ENCODE data around the gene SEMA5A.

SEMA5A gene

DNA sequence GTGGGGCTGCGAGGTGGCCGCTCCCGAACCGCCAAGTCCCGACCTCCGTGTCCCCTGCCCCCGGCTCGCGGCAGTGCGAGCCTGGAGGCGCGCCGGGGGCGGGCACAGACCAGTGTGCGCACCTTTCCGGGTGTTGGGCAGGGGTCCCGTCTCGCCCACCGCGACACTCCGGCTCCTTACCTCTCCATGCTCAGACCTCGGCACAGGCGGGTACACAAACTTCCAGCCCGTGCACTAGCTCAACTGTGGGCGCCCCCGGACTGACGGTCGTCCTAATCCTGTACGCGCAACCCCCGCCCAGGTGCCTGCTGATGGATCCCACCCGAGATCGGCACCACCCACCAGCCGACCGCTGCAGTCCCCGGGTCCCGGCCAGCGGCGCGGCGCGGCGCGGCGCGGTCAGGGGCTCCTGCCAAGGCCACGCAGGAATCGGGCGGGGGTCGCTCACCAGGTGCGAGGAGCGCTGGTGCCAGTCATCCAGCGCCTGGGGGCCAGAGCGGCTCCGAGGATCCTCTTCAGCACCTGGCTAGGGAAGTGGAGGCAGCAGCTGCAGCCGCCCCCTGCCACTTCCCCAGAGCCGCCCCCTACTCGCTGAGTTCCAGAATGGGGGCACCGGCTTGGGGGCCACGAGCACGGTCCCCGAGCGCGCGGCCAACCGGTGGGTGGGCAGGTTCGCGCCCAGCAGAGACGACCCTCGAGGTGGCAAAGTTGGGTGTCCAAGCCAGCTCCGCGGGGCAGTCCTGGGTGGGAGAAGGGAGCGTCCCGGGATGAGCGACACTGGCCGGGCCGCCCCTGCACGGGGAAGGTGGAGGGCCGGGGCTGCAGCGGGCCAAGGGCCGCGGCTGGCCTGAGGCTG, 511 bp downstream of the SEMA5A start:
- DNase-seq, result no peak

DNA sequence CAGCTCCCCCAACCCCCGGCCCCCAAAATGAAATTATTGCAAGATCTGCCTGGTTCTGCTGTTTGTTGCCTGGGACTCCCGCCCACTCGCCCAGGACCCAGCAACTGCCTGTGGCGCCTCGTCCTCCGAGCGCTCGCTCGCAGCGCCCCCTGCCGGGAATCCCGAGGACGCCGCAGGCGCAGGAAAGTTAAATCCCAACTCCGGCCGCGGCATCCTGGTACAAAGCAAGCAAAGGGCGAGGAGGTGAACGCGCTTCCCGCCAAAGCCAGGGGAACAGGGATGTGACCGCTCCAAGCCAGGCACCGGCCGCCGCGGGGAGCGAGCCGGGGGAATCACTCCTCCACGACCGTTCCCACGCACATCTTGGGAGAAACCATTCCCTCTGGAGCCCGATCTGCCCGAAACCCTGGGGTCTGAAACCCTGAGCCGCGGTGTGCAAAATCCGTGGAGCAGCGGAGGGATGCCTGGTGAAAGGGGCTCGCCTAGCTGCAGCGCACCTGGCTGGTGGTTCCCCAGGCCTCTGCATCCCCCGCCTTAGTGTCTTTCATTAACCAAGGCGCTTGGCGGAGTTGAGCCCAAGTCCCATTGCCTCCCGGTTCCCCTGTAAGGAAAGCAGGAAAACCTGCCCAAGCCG, 1.3 kb downstream of the SEMA5A start:
- no peak for DNase-seq

DNA sequence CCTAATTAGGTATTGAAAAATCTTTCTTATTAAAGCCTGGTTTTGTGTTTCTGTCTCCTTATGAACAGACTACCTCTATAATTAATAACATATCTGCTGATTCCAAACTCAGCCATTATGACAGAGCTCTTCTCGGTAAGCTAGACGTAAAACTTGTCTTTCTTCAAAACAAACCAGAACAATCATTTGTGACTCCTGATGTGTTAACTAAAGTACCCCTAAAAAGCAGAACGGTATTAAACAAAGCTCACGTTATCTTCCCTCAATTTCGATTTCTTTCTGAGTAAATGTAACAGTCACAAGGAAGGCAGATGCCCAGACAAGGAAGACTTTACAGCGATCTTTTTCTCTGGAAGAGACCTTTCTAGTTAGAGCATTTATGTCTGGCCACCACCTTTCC, 1.8 kb downstream of the SEMA5A start:
- no peak for DNase-seq

DNA sequence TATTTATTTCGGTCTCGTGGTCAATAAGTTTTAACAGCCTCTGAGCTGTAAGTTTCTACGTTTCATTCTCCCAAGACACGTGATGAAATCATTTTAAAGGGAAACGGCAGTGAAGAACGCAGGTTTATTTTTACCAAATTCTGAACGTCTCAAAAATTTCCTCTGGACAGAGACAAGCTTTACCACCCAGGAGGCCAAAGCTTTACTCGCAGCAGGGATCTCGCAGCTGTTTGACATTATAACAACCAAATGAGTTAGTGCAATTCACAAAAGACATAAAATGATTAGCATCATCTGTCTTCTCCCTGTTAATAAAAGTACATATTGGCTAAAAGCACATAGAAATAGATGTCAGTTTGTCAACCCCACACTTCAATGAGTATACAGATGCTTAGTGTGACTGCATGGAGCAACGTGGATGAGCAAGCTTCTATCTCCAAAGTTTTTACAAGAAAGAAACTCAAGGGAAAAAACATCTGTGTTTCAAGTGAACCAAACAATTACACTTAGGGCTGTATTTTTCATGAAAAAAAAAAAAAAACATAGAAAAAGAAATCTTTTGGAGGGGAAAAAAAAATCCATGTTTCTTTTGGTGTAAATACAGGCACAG, 2.5 kb downstream of the SEMA5A start:
- DNase-seq, result no peak

DNA sequence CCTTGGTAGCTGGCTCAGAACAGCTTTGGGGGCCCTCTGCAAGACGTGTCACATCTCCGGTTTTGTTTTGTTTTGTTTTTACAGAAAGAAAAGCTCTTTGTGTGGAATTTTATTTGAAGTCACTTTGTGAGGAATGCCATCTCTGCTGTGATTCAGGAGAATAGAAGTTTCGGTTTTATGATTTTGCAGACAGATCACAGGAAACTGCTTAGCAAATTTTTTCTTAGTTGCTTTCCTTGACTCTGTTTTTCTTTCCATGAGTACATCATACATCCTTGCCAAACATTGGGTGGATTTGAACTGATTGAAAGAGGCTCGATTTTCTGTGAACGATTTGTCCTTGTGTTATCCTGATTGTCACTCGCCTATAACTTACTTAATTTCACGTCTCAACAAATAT, 5.1 kb downstream of the SEMA5A start:
- no peak for DNase-seq

DNA sequence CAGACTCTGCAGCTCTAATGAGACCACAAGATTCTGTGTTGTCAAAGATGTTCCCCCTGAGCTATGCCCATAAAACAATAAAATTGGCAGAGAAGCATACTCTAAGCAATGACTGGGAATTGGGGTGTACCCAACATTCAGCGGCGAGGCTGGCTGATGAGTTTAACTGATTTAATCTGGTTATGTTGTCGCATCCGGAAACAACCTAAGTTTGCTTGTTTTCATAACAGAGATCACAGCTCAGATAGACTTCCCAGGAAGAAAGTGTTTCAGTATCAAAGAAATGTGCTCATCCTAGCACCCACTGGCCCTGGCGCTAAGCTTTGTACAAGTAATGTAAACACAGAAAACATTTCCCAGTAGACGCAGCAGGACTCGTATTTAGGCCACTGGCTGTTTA, 7.4 kb downstream of the SEMA5A start:
- DNase-seq, result no peak

DNA sequence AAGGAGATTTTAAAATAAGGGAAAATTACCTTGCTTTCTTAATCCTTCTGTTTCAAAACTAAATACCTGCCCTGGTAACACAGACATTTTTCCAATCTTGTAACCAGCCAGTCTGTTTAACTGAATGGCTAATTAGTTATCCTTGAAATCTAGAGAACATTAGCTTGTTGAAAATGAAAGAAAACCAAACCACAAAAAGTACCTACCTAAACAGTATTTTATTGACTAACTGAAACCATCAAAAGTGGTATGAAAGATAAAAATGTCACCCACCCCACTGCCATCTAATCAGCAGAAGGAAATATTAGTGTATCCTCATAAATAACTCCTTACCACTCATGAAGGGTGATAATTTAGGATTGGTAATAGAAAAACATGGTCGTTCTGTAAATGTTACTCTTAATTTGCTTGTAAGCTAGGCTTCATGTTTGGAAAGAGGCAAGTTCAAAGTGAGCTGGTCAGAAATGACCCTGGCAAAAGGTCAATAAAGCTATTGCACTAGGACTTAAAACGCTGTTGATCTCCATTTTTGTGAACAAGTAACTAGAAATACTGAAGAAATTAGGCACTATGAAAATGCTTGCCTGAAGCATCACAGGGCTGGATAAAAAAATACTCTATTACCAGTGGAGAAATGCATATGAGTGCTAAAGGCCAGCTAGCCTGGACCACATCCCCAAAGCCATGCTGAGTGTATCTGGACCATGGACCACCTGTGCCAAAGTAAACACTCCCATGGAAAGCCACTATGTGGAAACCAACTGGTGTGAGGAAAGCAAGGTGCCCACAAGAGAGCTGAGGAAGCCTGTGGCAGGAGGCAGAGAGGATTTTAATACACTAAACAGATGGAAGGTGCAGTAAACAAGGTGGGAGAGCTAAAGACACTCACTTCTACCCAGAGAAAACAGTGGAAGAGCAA, 8.4 kb downstream of the SEMA5A start:
- DNase-seq, result no peak

DNA sequence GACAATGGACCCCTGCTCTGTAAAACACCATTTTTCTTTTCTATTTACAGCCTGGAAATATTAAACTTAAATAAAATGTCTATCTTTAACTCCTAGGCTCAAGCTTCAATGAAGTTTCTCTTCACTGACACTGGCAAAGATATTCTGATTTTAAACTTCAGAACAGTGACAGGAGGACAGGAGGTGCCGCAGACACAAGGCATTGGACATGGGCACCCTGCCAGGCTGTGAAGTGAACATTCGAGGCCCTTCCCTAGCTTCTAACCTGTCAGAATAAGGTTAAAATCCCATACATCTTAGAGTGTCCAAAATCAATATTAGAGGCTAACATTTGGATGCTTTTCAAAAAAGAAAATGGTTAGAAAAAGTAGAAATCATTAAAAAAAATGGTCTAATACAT, 9.2 kb downstream of the SEMA5A start:
- no peak for DNase-seq

DNA sequence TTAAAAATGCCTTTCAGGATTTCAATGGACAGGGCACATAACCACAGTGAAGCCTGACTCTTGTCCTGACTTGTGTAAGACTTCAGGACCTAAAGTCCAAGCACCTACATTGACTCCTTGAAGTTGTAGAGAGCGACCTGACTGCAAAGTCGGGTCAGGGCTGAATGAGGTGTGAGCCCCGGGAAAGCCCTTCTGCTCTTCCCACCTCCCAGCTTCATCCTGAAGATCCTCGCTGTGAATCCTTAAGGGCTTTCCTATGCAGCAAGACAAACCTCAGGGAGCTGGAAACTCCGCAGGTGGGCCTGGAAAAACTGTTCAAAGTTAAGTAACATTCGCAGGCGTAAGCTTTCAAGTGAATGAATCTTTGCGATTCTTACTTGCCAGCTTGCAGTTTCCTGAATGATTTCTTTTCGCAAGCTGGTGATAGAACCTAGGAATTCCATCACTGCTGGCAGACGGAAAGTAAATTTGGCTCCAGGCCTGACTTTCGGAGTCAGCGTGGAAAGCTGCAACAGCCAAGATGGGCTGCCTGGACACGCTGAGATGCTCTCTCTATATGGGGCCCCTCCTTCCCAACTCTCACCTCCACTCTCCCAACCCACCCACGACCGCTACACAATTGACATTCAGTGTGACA, 10.9 kb downstream of the SEMA5A start:
- no peak for DNase-seq

DNA sequence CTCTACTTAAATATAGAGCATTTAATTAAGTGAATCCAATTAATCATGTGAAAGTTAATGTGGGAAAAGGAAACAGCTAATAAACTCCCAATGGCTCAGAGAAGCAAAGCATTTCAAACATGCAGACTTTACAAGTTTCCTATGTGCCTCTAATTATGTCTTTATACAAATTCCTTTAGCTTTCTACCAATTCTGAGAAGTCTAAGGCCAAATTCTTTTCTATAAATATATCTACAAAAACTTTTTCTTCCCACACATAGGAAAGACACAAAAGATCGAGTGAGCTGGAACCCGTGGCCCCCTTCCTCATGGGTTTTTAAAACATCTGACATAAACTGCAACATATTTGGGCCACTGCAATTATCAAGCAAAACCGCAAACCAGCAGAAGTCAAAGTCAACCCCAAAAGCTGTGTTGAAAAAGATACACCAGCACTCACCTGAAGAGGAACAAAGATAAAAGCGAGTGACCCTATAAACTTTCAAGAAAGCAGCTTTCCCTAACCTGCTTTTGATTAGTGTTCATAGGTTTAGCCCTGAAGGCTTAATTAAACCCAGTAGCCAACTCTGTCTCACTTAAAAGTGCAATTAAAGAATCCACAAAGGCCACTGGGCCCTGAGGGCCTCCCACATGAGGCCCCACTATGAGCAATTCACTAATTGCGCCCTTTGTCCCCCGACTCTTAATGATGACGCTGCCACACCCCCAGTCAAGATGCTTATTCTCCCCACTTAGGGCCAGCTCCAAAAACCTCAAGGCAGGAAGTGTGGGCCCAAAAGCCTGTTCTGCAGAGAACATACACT, 12.1 kb downstream of the SEMA5A start:
- DNase-seq, result no peak

DNA sequence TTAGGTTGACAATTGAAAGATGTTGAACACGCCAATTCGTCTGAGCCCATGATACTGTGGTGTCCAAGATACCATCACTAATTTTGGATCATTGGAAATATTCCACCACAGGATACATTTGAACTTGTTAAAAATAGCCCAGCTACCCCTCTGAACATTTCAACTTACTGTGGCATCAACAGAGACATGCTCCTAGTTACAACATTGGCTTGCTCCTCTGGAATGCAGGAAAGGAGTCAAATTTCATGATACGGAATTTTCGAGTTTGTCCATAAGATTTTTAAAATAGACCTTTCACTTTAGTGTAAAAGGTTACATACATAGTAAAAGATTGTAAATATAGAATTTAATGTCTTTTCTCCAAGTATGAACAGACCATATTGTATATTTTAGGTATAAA, 12.8 kb downstream of the SEMA5A start:
- DNase-seq, result no peak

DNA sequence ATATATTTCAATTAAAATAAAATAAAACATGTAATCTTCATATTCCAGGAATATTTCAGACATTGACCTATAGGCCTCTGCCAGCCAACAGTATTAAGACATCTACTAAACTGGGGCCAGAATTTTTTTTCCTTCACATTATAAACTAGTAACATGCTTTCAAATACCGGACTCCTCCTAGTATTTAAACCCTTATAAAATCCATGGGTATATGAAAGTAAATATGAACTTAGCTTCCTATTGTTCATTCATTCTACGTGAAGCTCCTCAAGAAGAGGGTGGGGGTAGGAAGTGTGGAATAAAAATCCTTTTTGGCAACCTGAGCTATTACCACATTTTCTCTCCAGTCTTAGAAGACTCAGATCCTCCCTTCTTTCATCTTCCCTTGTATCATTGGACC, 16.4 kb downstream of the SEMA5A start:
- DNase-seq, result no peak

DNA sequence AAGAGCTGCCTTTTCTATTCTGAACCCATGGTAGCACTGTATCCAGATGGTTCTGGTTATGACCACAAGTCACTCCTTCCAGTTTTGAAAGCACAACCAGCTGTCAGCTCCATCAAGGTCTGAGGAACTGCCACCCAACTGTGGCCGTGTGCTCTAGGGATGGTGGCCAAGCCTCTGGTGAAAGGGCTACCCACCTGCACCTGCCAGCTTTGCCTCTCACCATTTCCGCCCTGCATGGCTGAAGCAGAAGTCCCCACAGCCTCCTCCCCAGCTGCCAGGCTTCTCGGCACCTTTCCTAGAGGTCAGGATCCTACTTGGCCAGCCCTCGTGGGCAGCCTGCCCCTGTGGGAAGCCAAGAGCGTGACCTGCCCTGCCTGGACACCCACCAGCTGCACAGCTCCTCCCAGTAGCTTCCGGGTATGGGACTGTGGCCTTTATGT, 16.8 kb downstream of the SEMA5A start:
- DNase-seq, result no peak

DNA sequence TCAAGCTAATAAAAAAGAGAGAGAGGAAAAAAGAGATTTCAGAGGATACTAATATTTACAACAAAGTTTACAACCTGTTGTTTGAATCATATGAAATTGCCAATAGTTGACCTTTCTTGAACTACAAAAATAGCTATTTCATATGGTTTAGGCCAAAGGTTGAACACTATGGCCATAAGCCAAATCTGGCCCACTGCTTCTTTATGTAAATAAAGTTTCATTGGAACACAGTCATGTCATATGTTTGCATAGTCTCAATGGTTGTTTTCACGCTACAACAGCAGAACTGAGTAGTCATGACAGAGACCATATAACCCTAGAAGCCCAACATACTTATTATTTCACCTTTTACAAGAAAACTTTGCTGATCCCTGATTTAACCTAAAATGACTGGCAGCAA, 20.9 kb downstream of the SEMA5A start:
- DNase-seq, result no peak

DNA sequence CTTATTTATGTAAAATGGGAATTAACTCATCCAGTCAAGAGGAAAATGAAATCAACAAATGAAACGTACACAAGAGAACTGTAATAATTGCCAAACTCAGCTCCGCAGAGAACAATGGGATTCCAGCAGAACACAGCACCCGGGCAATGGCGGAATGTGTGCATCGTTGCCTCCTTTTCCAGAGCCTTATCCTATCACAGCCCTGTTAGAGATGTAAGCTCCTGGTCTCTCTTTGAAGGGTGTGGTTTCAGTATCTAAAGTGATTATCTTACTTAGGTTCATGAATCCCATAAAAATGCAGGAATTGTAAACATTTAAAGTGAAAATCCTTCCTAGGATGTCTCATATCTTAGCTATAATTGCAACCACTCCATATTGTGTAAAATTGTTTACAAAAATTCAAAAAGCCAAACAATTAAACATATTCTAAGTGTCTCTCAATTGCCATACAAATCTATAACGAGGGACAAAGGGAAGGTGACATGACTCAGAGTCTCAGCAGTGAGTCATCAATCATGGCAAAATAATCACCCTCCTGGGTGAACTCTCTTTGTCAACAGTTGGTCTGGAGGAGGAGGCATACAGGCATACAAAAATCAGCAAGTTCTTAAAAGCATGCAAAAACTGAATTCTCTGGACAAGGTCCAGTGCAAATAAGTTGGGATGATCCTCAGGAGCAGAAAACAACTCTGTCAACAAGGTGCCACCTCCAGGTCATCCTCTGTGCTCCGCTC, 22.6 kb downstream of the SEMA5A start:
- DNase-seq, result no peak

DNA sequence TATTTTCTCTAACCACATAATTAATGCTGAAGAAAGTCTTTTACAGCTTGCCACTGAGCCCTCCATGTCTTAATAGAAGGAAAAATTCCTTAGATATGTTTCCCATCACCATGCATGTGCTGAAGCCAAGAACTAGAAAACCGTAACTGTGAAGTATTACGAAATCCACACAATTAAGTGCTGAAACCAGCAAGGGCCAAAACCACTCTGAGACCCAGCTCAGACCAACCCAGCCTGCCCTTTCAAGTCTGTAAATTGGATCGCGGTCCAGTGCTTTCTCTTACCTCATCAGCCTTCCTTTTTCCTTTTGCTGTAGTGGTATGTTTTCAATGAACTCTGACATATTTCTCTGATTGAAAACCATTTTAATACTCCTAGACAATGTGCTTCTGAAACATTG, 26.3 kb downstream of the SEMA5A start:
- DNase-seq, result no peak

DNA sequence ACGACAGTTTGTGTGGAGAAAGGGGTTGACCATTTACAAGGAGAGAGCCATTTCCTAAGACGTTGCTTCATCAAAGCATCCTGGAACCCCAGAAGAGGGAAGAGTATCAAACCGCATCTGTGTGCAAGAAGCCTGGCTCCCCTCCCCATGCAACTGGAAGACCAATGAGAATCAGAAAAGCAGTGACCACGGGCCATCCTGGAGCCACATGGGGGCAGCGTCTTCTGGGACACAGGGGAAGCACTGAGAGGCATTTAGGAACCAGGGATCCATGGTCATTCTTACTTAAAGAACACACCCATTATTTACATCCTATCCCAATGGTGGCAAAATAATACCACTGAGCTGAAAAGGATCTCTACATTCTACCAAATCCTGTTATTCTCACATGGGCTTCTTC, 29.3 kb downstream of the SEMA5A start:
- DNase-seq, result no peak

DNA sequence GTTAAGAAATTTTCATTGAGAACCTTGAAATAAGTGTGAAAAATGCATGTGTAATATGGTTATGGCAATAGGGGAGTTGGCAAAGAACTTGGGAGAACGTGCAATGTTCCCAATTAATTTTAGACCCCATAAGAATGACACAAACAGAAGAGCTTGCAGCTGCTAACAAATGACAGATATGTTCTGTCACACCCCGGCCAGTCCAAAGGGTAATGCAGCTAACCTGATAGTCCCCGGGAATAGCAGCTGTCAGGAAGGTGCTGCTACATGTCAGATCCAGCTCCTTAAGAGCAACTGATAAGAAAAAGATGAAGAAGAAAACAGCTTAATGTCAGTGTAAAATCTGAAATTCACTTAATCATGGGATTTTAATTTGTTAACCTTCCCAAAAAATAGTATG, 30.4 kb downstream of the SEMA5A start:
- no peak for DNase-seq

DNA sequence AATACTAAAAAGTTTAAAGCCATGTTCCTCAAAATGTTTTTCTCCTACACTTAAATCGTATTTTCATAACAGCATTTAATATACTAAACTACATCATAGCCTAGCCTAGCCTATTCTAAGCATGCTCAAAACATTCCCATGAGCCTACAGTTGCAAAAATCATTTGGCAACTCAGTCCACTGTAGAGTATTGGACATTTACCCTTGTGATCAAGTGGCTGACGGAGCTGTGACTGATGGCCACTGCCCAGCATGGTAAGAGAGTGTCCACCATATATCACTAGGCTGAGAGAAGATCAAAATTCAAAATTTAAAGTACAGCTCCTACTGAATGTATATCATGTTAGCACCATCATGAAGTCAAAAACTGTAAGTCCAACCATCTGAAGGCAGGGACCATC, 30.9 kb downstream of the SEMA5A start:
- no peak for DNase-seq

DNA sequence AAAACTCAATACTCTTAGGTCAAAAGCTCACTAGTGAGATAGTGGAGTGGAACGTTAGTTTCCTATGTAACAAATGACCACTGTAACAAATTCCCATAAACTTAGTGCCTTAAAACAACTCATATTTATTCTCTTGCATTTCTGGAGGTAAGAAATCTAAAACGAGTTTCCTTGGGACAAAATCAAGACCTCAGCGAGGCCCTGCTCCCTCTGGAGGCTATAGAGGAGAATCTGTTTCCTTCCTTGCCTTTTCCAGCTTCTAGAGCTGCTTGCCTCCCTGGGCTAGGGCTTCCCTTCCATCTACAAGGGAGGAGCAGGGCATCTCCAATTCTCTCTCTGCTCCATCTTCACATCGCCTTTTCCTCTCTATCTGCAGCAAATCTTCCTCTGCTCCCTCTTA, 32.0 kb downstream of the SEMA5A start:
- DNase-seq, result no peak

DNA sequence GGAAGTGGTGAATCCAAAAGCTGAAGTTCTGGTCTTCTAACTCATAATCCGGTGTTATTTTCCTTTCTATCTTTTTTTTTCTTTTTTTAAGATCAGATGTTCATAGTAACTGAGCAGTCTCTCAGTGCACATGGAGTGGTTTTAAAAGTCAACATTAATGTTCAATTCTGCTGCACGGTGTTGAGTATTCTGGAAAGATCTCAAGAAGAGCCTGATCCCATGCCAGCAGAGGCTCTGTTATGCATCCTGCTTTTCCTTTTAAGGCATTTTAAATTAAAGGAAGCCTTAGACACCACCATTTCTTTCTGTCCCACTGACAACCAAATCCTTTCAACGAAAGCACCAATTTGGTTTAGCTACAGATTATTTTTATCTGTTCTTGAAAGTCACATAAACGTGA, 33.4 kb downstream of the SEMA5A start:
- no peak for DNase-seq

All from NCI-H187 treated with DMSO at 0.1 percent for 48 hours (cell line).